Lower lobe of right lung (tissue), 2 donors: ENCODE measurements around the gene WNK4. TPM values are rescaled to one million over a fixed set of nuclear protein-coding genes. Genes with fewer than 3 reads are reported as not detected.

Experiments used
- ATAC-seq, 2 donors: fragments of 200-7000 bp; cut with Tn5 transposase; one replicate each; pipeline ENCODE4 v1.9.1; 2020 to 2022; ENCODE audit warnings: mild to moderate bottlenecking in 2 of 2, moderate library complexity in 2 of 2
- DNase-seq: peaks from one replicate; pipeline ENCODE4 v3.0.0-alpha.2; 2020
- H3K27ac ChIP-seq: fragments of 200-600 bp; one replicate; pipeline ENCODE4 v1.8.0; 2022
- H3K27me3 ChIP-seq: fragments of 200-600 bp; one replicate; pipeline ENCODE4 v1.8.0; 2022; ENCODE audit warnings: low read depth
- H3K36me3 ChIP-seq: fragments of 200-600 bp; one replicate; pipeline ENCODE4 v1.8.0; 2022; ENCODE audit warnings: mild to moderate bottlenecking
- H3K4me1 ChIP-seq: fragments of 200-600 bp; one replicate; pipeline ENCODE4 v1.8.0; 2022
- H3K4me3 ChIP-seq: fragments of 200-600 bp; one replicate; pipeline ENCODE4 v1.8.0; 2022; ENCODE audit warnings: mild to moderate bottlenecking
- H3K9me3 ChIP-seq: fragments of 200-600 bp; one replicate; pipeline ENCODE4 v1.8.0; 2022
- CTCF ChIP-seq: fragments of 200-600 bp; IDR thresholded peaks from one replicate; pipeline ENCODE4 v1.8.0; 2022; ENCODE audit warnings: antibody characterized with exemption, mild to moderate bottlenecking
- intact Hi-C: fragments of 100-400 bp; cut with DNase I; formaldehyde crosslinking; loops from one replicate; pipeline ENCODE4 v1.11.0; 2022
- total RNA-seq: library from RNA; stranded (reverse); fragmentation: NEBNext Ultra II Directional; extraction: Animal tissue kit (Norgen Biotek cat#: 25700); gene quantifications from one replicate; pipeline ENCODE4 v1.2.1, GENCODE V29; 2021
- donor health status: DM: no; HTN: yes; CAD: no; lungs with severe emphysema.

Gene WNK4
- total RNA-seq, 1 donor from 2014 or later, result 0.47 TPM

- H3K27ac ChIP-seq, result no peak overlapping the region
- peaks cover 20% of the 10 kb centered on the region for H3K4me1 ChIP-seq
- no peak for DNase-seq
- H3K36me3 ChIP-seq, result peaks cover 6% of the 10 kb centered on the region
- H3K4me3 ChIP-seq, result no peak overlapping the region
- H3K9me3 ChIP-seq, result no peaks in the 10 kb centered on the region
- no peaks in the 10 kb centered on the region for H3K27me3 ChIP-seq
- TF ChIP-seq CTCF, result no peak
- intact Hi-C loops, result no loop called here
- ATAC-seq, result no peak
These were observed 15.8 kb downstream of the WNK4 start for GRCh38 chr17:42796066-42796758.

- intact Hi-C loops, result no loop called here
- Histone ChIP-seq H3K9me3 (no peaks in the 10 kb centered on the region), H3K4me1 (peaks cover 20% of the 10 kb centered on the region), H3K27me3 (no peaks in the 10 kb centered on the region), H3K4me3 (peak overlapping the region; percentile 98), H3K27ac (peak overlapping the region; percentile 83), H3K36me3 (peaks cover 6% of the 10 kb centered on the region)
- ATAC-seq, result peak; percentile 11 to 40
- no peak for TF ChIP-seq CTCF
- no peak for DNase-seq
These were observed 16.9 kb downstream of the WNK4 start for GRCh38 chr17:42797067-42798007.

GRCh38 chr17:42798011-42798382, 17.6 kb downstream of the WNK4 start:
- ATAC-seq (no peak), DNase-seq (no peak)
- TF ChIP-seq CTCF, result no peak
- intact Hi-C loops, result no loop called here
- Histone ChIP-seq H3K4me3 (peak overlapping the region; percentile 98), H3K4me1 (peaks cover 20% of the 10 kb centered on the region), H3K27me3 (no peaks in the 10 kb centered on the region), H3K27ac (peak overlapping the region; percentile 83), H3K9me3 (no peaks in the 10 kb centered on the region), H3K36me3 (peaks cover 6% of the 10 kb centered on the region)

GRCh38 chr17:42798383-42799380, 18.3 kb downstream of the WNK4 start, which contains the start of the genes CNTD1 and COA3:
TSS of gene CNTD1 (plus strand) at chr17:42798861. CDS start at chr17:42799068, 207 bp downstream.
TSS of gene COA3 (minus strand) at chr17:42798704. CDS start at chr17:42798681, 23 bp downstream.
- peaks cover 6% of the 10 kb centered on the region for H3K36me3 ChIP-seq
- H3K9me3 ChIP-seq, result no peaks in the 10 kb centered on the region
- peak within 1 kb of the TSS; percentile 83 for H3K27ac ChIP-seq
- peak within 1 kb of the TSS; percentile 98 for H3K4me3 ChIP-seq
- ATAC-seq, result peak; percentile 96 to 98
- H3K27me3 ChIP-seq, result no peaks in the 10 kb centered on the region
- DNase-seq, result peak; percentile 93
- no peak for TF ChIP-seq CTCF
- intact Hi-C loops, result no loop called here
- H3K4me1 ChIP-seq, result peaks cover 20% of the 10 kb centered on the region
